Immature natural killer cell (primary cell): ENCODE measurements around the gene ICAM4. TPM values are rescaled to one million over a fixed set of nuclear protein-coding genes. Genes with fewer than 3 reads are reported as not detected.

Source experiments
- DNase-seq, 3 donors: peaks; one replicate each; pipeline ENCODE4 v3.0.0; 2022; ENCODE audit warnings: mixed read lengths in 1 of 3
- H3K27ac Mint-ChIP-seq, 6 donors: one replicate each; pipeline ENCODE4 v1.8.0; 2020; ENCODE audit warnings: mixed read lengths in 6 of 6, mild to moderate bottlenecking in 5 of 6, inconsistent platforms in 4 of 6, moderate library complexity in 3 of 6
- H3K27me3 Mint-ChIP-seq, 3 donors: one replicate each; pipeline ENCODE4 v1.8.0; 2020 to 2021; ENCODE audit warnings: low read depth in 3 of 3, mild to moderate bottlenecking in 3 of 3, mixed read lengths in 3 of 3, moderate library complexity in 3 of 3, inconsistent platforms in 1 of 3
- H3K36me3 Mint-ChIP-seq, 3 donors: one replicate each; pipeline ENCODE4 v1.8.0; 2020; ENCODE audit warnings: mixed read lengths in 3 of 3, inconsistent platforms in 2 of 3, mild to moderate bottlenecking in 2 of 3
- H3K4me1 Mint-ChIP-seq, 2 donors: one replicate each; pipeline ENCODE4 v1.8.0; 2020; ENCODE audit warnings: inconsistent platforms in 2 of 2, mild to moderate bottlenecking in 2 of 2, mixed read lengths in 2 of 2, moderate library complexity in 1 of 2
- H3K4me3 Mint-ChIP-seq, 5 donors: one replicate each; pipeline ENCODE4 v1.8.0; 2020; ENCODE audit warnings: mild to moderate bottlenecking in 5 of 5, mixed read lengths in 5 of 5, inconsistent platforms in 3 of 5, moderate library complexity in 3 of 5
- H3K9me3 Mint-ChIP-seq, 6 donors: one replicate each; pipeline ENCODE4 v1.8.0; 2020; ENCODE audit warnings: mild to moderate bottlenecking in 6 of 6, mixed read lengths in 6 of 6, inconsistent platforms in 4 of 6, moderate library complexity in 3 of 6
- polyA plus RNA-seq, 3 donors: library from polyadenylated mRNA; unstranded; fragments of 300-500 nt; fragmentation: Illumina TruSeq; gene quantifications; one replicate each; pipeline ENCODE4 v1.2.3, GENCODE V29; 2021

Gene ICAM4
- polyA plus RNA-seq, 3 donors from 2014 or later: 0.63 to 1.1 TPM; not detected in 1

DNA sequence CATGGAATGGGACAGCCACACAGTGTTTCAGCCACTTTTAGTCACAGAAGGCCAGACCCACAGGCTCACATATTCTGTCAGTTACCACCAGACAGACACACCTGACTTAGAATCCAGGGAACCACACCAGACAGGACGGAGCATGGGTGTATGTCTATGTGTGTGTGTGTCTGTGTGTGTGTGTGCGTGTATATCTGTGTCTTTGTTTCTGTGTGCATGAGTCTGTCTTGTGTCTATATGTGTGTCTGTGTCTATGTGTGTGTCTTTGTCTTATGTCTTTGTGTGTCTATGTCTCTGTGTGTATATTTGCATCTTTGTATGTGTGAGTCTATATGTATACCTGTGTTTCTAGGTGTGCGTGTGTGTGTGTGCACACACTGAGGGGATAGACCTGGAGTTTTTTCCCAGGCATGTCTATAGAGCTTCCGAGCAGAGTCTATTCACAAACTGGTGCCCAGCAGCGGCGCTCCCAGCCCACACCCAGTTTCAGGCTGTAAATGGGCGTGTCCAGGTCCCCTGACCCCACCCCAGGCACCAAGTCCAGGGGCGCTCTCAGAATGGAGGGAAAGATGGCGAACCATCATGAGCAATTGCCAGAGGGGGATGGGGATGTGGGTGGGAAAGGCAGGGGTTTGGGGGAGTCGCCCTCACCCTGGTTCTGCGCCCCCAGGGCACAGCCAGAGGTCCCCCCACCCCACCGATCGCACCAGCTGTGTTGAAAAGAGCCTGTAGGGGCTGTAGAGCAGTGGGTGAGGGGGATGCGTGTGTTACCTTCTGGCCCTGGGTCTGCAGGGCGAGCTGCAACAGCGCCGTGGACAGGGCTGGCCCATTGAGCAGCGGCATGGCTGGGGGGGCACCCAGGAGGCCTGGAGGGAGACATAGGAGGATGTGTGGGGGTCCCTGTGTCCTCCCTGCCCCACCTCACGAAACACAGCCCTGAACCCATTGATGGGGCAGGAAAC is 35.4 kb downstream of the ICAM4 start:
- peaks cover 9 to 13% (median 10%) of the 10 kb centered on the region in 3 donors for H3K36me3 Mint-ChIP-seq
- DNase-seq: no peak
- no peaks in the 10 kb centered on the region for H3K4me1 Mint-ChIP-seq
- H3K4me3 Mint-ChIP-seq: no peak overlapping the region
- H3K27ac Mint-ChIP-seq: peak overlapping the region in 2 of 6 donors; percentile 0 to 11
- H3K9me3 Mint-ChIP-seq: no peaks in the 10 kb centered on the region
- peaks cover 1 to 5% (median 2%) of the 10 kb centered on the region in 3 donors for H3K27me3 Mint-ChIP-seq

DNA sequence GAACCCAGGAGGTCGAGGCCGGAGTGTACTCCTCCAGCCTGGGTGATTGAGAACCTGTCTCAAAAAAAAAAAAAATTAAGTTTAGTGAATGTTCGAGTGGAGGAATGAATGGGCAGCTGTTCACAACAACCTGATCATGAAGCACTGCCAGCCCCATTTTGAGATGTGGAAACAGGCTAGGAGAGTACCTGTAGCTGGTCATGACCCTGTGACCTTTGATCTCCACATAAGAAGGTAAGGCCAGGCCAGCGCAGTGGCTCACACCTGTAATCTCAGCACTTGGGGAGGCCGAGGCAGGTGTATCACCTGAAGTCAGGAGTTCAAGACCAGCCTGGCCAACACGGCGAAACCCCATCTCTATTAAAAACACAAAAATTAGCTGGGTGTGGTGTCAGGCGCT is 39.0 kb downstream of the ICAM4 start:
- Mint-ChIP-seq H3K9me3 (no peaks in the 10 kb centered on the region), H3K4me3 (no peak overlapping the region), H3K36me3 (peaks cover 5 to 13% (median 5%) of the 10 kb centered on the region in 3 donors), H3K27ac (no peak overlapping the region), H3K27me3 (peaks cover 0 to 3% (median 2%) of the 10 kb centered on the region in 3 donors), H3K4me1 (peaks cover 1 to 7% of the 10 kb centered on the region in 2 donors)
- DNase-seq: no peak

DNA sequence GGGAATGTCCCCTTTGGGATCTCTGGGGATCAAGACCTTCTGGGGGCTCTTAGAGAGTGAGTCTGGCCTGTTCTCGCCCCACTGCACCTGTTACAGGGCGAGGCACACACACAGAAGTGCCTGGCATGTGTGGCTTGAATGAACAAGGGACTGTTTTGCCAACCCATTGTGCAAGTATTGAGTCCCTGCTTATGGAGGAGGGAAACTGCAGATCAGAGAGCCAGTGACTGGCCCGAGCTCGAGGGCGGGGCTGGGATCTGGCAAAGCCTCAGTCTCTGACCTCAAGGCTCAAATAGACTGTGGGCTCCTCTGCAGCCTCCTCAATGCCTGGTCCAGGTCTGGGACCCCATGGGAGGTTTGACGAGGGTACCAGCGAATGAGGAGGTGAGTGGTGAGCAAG is 41.0 kb downstream of the ICAM4 start:
- H3K36me3 Mint-ChIP-seq: peaks cover 0 to 7% (median 0%) of the 10 kb centered on the region in 3 donors
- H3K27me3 Mint-ChIP-seq: peaks cover 1 to 4% (median 3%) of the 10 kb centered on the region in 3 donors
- H3K4me3 Mint-ChIP-seq: no peak overlapping the region
- no peak for DNase-seq
- no peaks in the 10 kb centered on the region for H3K9me3 Mint-ChIP-seq
- peaks cover 12 to 19% of the 10 kb centered on the region in 2 donors for H3K4me1 Mint-ChIP-seq
- H3K27ac Mint-ChIP-seq: no peak overlapping the region

DNA sequence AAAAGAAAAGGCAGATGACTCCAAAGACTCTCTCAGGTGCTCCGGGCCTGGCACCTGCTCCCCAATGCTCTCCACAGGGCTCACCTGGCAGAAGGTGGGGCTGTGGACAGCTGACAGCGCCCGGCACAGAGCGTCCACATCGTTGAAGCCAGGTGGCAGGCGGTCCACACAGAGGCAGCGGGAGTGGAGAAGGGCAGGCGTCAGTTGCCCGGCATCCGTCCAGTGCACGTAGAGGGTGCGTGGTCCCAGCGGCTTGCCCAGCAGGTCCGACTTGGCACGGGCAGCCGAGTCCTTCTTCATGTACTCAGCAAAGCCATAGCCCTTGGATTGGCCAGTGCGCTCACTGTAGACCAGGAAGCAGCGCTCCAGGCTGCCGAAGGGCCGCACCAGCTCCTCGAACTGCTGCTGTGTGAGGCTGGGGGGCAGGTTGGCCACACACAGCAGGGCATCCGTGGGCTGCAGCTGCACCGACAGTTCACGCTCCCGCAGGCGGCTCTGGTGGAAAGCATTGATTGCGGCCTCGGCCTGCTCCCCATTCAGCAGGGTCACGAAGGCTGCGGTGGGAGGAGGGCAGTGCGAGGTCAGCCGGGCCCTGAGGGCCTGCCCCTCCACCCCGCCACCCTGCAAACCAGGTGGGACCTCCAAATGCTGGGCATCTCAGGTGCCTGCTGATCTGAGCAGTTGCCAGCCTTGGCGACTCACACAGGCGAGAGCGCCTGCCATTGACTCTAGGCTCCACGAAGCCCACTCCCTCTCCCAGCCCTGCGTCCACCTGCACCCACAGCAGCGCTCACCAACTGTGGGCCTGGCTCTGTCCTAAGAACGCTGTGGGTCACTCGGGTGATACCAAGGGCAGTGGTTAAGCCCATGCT is 42.0 kb downstream of the ICAM4 start:
- no peak overlapping the region for H3K4me3 Mint-ChIP-seq
- no peaks in the 10 kb centered on the region for H3K9me3 Mint-ChIP-seq
- H3K4me1 Mint-ChIP-seq: peaks cover 21 to 28% of the 10 kb centered on the region in 2 donors
- DNase-seq: no peak
- H3K36me3 Mint-ChIP-seq: peaks cover 0 to 10% (median 0%) of the 10 kb centered on the region in 3 donors
- peaks cover 4 to 11% (median 4%) of the 10 kb centered on the region in 3 donors for H3K27me3 Mint-ChIP-seq
- no peak overlapping the region for H3K27ac Mint-ChIP-seq

DNA sequence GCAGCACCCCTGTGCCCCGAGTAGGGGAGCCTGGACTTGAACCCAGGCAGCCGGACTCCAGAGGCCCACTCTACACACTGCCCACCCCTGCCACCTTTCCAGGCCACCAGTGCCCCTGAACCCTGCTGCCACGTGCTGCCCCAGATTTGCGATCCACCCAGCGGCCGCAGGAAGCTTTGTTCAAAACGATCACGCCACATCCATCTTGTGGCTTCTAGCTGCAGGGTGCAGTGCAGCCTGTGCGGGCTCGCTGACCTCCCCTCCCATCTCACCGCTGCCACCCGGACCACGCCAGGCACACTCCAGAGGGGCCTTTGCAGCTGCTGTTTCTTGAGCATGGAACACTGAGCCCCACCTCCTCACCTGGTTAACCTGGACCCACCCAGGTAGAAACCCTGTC is 42.8 kb downstream of the ICAM4 start:
- H3K4me1 Mint-ChIP-seq: peaks cover 26 to 34% of the 10 kb centered on the region in 2 donors
- peaks cover 4 to 9% (median 4%) of the 10 kb centered on the region in 3 donors for H3K27me3 Mint-ChIP-seq
- H3K36me3 Mint-ChIP-seq: peaks cover 0 to 10% (median 0%) of the 10 kb centered on the region in 3 donors
- no peak for DNase-seq
- H3K4me3 Mint-ChIP-seq: no peak overlapping the region
- H3K9me3 Mint-ChIP-seq: no peaks in the 10 kb centered on the region
- no peak overlapping the region for H3K27ac Mint-ChIP-seq

DNA sequence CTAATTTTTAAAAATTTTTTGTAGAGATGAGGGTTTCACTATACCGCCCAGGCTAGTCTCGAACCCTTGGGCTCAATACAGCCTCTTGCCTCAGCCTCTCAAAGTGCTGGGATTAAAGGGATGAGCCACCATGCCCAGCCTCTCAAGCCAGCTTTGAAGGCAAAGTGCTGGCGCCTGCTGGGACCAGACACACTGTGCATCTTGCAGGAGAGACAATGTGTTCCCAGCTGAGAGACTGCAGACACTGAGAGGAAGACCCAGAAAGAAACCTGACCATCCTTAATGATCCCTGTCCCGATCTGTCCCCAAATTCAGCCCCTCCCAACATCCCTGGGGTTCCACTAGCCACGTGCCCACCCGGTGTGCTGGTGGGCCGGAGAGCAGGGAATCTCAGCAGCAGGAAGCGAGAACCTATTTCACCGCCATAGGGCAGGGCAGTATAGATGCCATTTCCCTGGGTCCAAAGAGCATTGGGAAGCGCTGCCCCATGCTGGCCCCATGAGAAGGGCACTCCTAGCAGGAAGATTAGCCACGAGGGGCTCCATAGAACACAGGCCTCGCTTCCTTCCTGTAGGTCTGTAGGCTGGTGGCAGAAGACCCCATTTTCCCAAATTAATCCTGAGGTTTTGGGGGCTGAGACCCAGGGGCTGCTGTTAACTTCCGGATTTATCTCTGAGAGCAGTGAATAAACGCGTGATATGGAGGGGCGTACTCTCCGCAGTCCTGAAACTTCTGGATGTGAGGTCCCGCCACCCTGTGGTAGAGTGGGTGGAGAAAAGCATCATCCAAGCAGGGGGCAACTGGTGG is 45.6 kb downstream of the ICAM4 start:
- H3K4me3 Mint-ChIP-seq: peak overlapping the region; percentile 94 to 97 (median 95)
- H3K9me3 Mint-ChIP-seq: no peaks in the 10 kb centered on the region
- peaks cover 4 to 8% (median 6%) of the 10 kb centered on the region in 3 donors for H3K27me3 Mint-ChIP-seq
- peak overlapping the region; percentile 87 to 96 (median 94) for H3K27ac Mint-ChIP-seq
- H3K36me3 Mint-ChIP-seq: peaks cover 0 to 10% (median 0%) of the 10 kb centered on the region in 3 donors
- H3K4me1 Mint-ChIP-seq: peaks cover 27 to 34% of the 10 kb centered on the region in 2 donors
- DNase-seq: no peak

DNA sequence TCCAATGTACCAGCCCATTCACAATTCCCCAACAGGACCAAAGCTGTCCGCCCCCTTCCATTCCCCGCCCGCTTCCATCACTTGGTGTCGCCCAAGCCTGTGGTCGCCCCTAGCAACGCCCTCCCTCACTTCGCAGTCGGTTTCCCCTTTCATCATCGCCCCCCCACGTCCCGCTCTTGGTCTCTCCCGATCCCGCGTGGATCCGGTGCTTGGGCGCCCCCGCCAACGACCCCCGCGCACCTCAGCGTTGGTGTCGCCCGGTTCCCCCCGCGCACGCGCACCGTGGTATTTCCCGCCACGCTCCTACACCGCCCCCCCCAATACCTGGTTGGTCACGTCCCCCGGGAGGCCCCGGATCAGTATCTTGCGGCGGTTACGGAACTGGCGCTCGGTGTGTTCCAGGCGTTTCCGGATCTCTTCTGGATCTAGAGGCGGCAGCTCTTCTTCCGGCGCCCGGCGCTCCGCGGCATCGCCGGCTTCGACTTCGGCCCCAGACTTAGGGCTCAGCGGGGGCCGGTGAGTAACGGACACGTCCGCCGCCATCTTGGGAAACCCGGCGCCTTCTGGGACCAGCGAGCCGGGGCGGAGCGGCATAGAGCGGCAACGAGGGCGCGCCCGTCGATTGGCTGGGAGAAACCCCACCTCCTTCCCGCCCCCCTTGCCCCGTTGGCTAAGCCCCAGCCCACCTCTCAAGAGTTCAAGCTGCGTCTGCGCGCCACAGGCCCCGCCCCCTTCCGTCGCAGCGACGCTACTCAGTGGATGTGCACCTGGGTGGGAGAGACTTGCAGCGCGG is 46.4 kb downstream of the ICAM4 start, which contains the start of gene RAVER1:
TSS of gene RAVER1 (minus strand) at position 565 of the 793 bp plus-strand sequence. CDS start at position 543, 22 bp downstream.
- peak within 1 kb of the TSS; percentile 87 to 96 (median 94) for H3K27ac Mint-ChIP-seq
- H3K4me3 Mint-ChIP-seq: peak within 1 kb of the TSS; percentile 94 to 97 (median 95)
- DNase-seq: peak; percentile 96 to 97 (median 97)
- H3K36me3 Mint-ChIP-seq: peaks cover 0 to 4% (median 0%) of the 10 kb centered on the region in 3 donors
- peaks cover 29 to 35% of the 10 kb centered on the region in 2 donors for H3K4me1 Mint-ChIP-seq
- H3K27me3 Mint-ChIP-seq: peaks cover 4 to 8% (median 6%) of the 10 kb centered on the region in 3 donors
- no peaks in the 10 kb centered on the region for H3K9me3 Mint-ChIP-seq

DNA sequence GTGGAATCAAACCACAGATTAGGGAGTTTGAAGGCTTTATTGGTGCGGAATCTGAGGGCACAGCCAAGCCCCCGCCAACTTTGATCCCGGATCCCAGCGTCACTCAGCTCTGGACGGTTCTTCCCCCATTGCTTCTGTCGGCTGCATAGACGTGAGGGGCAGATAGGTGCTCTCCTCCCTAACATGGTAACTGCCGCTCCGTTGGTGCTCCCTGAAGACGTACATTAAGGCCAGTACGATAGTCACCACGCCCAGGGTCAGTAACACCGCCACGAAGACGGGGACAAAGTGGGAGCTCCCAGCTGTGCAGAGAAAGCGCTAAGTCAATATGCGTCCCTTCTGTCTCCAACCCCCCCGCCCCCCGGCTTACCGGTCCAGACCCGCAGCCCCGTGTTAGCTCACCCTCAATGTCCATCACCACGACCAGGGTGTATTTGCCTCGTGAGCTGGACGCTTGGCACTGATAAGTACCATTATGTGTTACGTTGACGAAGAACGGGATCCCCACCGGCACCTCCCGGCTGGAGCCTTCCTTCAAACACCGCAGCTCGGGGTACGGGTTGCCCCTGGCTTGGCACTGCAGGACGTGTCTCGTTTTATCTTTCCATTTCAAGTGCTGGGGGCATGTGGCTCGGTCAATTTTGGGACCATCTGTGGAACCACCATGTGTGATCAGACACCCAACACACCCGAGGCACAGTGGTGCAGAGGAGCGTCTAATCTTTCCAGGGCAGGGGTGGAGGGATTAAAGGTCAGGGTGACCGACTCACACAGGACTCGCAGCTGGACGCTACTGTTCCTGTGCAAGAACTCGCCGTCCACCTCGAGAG is 47.2 kb downstream of the ICAM4 start:
- Mint-ChIP-seq H3K27me3 (peaks cover 4 to 9% (median 6%) of the 10 kb centered on the region in 3 donors), H3K4me1 (peaks cover 37 to 43% of the 10 kb centered on the region in 2 donors), H3K36me3 (peaks cover 0 to 4% (median 0%) of the 10 kb centered on the region in 3 donors), H3K9me3 (no peaks in the 10 kb centered on the region), H3K4me3 (peak overlapping the region; percentile 94 to 97 (median 95)), H3K27ac (peak overlapping the region; percentile 87 to 96 (median 94))
- no peak for DNase-seq

DNA sequence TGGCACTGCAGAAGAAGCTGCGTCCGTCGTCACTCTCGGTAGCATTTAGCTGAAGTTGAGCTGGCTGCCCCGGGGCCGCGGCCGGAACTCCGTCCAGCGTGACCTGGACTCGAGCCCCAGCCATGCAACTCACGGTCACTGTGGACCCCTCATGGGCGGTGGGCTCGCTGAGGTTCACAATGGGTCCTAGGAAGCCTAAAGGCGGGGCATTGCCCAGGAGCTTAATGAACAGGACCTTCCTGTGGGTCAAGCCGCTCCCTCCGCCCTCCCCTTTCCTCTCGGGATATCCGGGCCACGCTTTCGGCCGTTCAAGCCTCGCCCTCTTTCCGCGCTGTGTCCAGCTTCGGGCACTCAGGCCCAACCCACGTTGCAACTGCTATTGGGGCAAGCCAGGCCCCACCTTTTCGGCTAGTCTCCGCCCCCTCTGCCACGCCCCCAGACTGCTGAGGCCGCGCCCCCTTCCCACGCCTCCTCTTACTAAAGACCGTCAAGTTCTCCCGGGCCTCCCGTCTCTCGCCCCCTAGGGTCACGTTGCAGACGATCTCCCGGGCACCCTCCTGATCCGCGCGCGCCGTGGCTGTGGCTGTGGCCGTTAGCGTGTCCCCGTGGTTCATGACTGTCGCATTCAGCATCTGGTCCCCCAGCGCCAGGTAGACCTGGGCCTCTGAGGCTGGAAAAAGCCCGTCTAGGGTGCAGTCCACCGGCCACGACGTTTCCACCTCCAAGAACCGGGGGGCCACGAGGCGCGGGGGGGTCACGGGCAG is 48.0 kb downstream of the ICAM4 start:
- Mint-ChIP-seq H3K36me3 (peaks cover 0 to 4% (median 0%) of the 10 kb centered on the region in 3 donors), H3K27ac (no peak overlapping the region), H3K4me3 (peak overlapping the region in 1 of 5 donors; percentile 29), H3K4me1 (peaks cover 45 to 50% of the 10 kb centered on the region in 2 donors), H3K27me3 (peaks cover 4 to 14% (median 6%) of the 10 kb centered on the region in 3 donors), H3K9me3 (no peaks in the 10 kb centered on the region)
- DNase-seq: no peak

DNA sequence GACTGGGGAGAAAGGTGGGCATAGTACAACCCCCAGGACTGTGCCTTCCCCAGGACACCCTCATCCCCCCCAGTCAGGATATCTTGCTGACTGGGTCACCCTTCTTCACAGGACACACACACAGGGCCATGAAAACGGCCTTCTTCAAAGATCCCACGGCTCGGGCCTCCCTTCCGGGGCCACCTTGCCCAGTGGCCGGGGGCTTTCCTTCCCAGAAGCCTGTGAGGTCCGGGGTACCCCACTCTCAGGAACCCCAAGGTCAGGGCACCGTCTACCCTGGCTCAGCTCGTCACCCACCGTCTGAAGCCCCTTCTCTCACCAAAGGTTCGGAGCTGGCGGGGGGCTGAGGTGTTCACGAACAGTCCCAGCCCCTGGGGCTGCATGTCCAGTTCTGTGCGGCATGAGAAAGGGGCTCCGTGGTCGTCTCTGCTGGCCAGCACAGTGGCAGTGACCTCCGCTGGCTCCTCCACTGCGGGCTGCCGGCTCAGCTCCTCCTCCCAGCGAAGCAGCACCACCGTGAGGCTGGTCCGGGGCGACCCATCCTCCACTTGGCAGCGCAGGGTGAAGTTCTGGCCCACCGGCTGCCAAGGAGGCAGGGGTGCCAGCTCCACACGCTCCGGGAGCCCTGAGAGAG is 48.7 kb downstream of the ICAM4 start:
- Mint-ChIP-seq H3K27me3 (peaks cover 4 to 14% (median 6%) of the 10 kb centered on the region in 3 donors), H3K27ac (no peak overlapping the region), H3K4me3 (no peak overlapping the region), H3K9me3 (no peaks in the 10 kb centered on the region), H3K4me1 (peaks cover 49% of the 10 kb centered on the region in 2 donors), H3K36me3 (peaks cover 0 to 4% (median 0%) of the 10 kb centered on the region in 3 donors)
- no peak for DNase-seq
